C4-2B (cell line): ENCODE results near the gene ZNF618.

Experiments used
- H3K27ac ChIP-seq: fragments of 450-650 bp; 2 replicates; pipeline ENCODE4 v1.5.1; 2017
- ZFX ChIP-seq: fragments of 450-650 bp; IDR thresholded peaks from 2 replicates; pipeline ENCODE4 v1.6.1; 2017
- TF ChIP-seq, protein P1 (sequence below): fragments of 450-650 bp; conservative IDR thresholded peaks from 2 replicates; pipeline ENCODE4 v1.5.1; 2017; ENCODE audit warnings: mild to moderate bottlenecking

The ZNF618 gene

DNA sequence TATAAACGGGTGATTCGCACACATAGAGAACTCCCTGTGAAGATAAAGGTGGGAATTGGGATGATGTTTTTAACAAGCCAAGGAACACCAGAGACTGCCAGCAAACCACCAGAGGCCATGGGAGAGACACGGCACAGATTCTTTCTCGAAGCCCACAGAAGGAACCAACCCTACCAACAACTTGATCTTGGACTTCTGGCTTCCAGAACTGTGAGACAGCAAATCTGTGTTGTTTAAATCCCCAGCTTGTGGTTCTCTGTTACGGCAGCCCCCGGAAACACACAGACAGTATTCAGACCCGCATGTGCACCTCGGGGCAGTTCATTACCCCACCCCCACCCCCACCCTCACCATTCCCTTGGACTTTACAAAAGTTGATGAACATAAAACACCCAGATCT is 189.2 kb downstream of the ZNF618 start:
- no peak overlapping the region for H3K27ac ChIP-seq
- TF ChIP-seq, protein P1, sequence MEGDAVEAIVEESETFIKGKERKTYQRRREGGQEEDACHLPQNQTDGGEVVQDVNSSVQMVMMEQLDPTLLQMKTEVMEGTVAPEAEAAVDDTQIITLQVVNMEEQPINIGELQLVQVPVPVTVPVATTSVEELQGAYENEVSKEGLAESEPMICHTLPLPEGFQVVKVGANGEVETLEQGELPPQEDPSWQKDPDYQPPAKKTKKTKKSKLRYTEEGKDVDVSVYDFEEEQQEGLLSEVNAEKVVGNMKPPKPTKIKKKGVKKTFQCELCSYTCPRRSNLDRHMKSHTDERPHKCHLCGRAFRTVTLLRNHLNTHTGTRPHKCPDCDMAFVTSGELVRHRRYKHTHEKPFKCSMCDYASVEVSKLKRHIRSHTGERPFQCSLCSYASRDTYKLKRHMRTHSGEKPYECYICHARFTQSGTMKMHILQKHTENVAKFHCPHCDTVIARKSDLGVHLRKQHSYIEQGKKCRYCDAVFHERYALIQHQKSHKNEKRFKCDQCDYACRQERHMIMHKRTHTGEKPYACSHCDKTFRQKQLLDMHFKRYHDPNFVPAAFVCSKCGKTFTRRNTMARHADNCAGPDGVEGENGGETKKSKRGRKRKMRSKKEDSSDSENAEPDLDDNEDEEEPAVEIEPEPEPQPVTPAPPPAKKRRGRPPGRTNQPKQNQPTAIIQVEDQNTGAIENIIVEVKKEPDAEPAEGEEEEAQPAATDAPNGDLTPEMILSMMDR, result no peak
- no peak for TF ChIP-seq ZFX

DNA sequence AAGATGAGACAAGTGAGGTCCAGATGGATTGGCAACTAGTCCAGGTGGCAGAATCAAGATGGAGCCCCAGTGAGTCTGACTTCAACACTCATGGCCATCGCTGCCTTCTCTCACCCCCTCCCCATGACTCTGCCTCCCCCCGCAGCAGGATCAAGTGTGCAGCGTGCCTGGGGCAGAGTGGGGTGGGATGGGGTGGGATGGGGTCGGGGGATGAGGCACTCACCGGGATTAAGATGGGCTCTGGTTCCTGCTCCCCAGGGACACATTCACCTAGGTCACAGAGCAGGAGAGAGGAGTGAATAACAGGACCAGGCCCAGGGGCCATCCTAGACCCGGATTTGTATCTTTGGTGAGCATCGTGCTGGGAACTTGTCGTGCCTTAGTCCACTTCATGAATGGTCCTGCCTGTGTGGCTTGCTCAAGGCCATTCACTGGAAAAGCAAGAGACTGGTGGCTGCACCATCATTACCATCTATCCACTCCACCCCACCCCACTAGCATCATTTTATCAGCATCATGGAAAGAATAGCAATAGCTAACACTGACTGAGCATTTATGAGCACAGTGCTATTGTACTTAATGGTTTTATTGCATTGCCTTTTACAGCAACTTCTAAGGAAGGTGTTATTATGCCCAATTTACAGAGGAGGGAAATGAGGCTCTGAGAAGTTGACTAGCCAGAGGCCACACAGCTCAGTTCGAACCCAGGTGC is 193.5 kb downstream of the ZNF618 start:
- no peak for TF ChIP-seq ZFX
- TF ChIP-seq, protein P1, result no peak
- no peak overlapping the region for H3K27ac ChIP-seq

DNA sequence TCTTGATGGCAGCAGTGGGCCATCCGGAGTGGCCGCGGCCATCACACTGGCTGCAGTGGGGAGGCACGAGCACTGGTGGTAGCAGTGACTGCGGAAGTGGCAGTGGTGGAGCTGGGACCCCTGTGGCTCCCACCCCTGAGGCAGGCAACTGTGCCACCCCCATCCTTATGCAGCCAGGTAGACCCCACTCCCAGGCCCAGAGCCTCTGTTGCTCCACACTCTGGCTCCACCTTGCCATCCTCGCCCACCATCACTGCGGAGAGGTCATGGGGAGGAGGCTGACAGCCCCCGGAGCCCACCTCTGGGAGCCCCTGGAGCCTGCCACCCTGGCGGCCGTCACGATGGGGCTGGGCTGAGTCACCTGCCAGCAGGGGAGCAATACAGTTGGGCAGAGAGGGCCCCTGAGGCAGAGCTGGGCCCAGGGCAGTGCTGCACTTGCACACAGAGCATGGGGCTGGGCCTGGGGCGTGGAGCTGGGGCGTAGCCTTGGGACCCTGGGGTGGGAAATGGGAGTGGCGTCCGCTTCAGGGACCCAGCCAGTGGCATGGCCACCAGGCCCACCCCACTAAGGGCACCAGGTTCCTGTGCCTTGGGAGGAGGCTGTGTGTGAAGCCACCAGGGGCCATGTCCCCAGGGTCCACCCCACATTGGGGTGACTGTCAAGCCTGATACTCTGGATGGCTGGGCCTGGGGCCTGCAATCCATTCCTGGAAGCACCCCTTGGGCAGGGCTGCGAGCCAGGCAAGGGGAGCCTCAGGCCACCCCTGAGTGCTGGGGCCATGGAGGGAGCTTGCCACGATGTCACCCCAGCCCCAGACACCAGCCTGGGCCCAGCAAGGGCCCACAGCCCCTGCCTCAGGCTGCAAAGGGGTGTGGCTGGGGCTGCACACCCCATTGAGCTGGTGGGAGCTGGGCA is 194.3 kb downstream of the ZNF618 start:
- no peak overlapping the region for H3K27ac ChIP-seq
- TF ChIP-seq, protein P1, result no peak
- TF ChIP-seq ZFX, result no peak

DNA sequence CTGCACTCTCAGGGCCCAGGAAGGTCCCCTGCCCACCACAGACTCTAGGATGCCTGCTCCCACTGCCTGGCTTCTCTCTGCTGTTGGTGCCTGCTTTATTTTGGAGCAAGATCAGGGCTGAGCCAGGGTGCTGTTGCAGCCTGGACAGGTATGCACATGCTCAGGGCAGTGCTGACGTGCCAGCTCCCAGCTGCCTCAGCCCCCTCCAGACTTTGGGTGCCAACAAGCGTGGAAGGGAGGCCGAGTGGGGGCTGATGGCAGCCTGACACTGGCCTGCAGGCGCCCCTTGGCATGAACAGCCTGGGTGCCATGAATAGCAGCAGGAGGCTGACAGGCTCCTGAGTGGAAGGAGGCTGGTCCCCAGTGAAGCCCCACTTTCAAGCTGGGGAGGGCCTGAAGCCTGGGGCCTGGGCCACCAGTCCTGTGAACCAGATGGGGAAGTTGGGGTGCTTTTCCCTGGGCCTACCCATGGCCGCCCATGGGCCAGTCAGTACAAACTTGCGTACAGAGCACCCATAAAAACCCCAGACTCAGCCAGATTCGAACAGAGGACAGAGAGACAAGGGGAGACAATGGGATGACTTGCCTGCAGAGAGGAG is 195.2 kb downstream of the ZNF618 start:
- no peak for TF ChIP-seq ZFX
- TF ChIP-seq, protein P1, result no peak
- no peak overlapping the region for H3K27ac ChIP-seq

DNA sequence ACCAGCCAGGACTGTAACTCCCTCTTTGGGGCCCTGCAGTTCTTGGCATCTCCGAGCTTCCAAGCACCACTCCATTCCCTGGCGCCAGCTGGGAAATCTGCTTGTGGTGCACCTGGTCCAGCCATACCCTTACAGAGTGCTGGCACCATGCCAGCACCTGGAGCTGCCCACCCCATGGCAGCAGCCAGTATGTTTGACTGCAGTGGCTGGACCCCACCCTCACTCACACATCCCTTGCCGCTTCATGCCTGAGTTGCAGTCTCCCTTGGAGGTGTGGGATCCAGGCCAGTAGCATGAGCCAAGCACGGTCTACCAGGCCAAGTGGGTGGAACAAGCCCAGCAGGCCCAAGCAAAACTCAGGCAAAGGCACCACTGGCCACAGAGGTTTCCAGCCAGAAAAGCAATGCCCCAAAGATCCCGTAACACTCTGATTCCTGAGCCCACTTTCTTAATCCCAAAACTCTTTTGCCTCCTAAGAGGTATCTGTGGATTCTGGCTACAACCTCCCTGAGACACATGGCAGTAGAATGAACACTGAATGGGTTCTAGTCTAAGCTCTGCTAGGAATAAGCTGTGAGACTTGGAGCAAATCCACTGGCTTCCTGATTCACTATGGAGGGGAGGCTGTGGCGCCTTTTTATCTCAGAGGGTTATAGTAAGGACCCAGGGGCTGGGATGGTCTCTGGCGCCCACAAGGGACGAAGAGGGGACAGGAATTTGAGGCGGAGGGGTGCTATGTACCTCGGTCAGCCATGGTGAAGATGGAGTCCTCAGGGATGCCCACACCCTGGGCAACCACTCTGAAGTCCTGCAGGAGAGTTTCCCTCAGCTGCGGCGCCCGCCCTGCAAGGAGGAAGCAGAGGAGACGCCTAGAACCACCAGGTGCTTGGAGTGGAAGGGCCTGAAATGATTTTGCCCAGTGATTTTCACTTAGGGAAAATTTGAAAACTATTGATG is 196.4 kb downstream of the ZNF618 start:
- no peak overlapping the region for H3K27ac ChIP-seq
- TF ChIP-seq, protein P1, result no peak
- TF ChIP-seq ZFX, result no peak

DNA sequence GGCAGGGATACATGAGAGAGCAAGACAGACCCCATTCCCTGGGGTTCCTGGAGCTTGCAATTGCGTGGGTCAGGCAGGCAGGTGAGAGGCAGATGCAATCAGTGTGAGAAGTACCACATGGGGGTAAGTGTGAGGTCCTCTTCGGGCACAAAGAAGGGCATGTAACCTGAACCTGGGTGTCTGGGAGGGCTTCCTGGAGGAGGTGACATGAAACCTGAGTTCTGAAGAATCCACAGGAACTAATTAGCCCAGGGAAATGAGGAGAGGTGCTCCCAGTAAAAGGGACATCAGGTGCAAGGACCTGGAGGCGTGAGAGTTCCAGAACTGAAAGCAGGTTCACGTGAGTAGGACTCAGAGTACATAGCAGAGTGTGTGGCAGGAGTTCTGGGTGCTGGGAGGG is 199.5 kb downstream of the ZNF618 start:
- no peak for TF ChIP-seq ZFX
- TF ChIP-seq, protein P1, result no peak
- H3K27ac ChIP-seq, result no peak overlapping the region
